H9 (cell line): ENCODE results near the gene PRAME. TPM values are rescaled to one million over a fixed set of nuclear protein-coding genes. Genes with fewer than 3 reads are reported as not detected.

ENCODE experiments used
- DNase-seq: peaks from one replicate; pipeline ENCODE4 v3.0.0-alpha.2; 2017
- H2AFZ ChIP-seq: one replicate; pipeline ENCODE4 v1.6.1; 2013; ENCODE audit warnings: mild to moderate bottlenecking, low read length, control low read depth, moderate library complexity
- H2AK5ac ChIP-seq: 2 replicates; pipeline ENCODE4 v1.6.1; 2013; ENCODE audit warnings: low read length, control low read depth, mixed read lengths; ENCODE audit not compliant: insufficient read length
- H2BK120ac ChIP-seq: one replicate; pipeline ENCODE4 v1.6.1; 2013; ENCODE audit warnings: low read depth, mild to moderate bottlenecking, low read length, control low read depth, inconsistent platforms; ENCODE audit not compliant: poor library complexity, severe bottlenecking
- H2BK12ac ChIP-seq: 2 replicates; pipeline ENCODE4 v1.6.1; 2013; ENCODE audit warnings: low read length, control low read depth, mixed read lengths, low read depth; ENCODE audit not compliant: insufficient read length
- H2BK15ac ChIP-seq: 2 replicates; pipeline ENCODE4 v1.6.1; 2013; ENCODE audit warnings: low read depth, low read length, control low read depth
- H2BK20ac ChIP-seq: one replicate; pipeline ENCODE4 v1.6.1; 2013; ENCODE audit warnings: low read depth, mild to moderate bottlenecking, low read length, control low read depth, inconsistent platforms; ENCODE audit not compliant: poor library complexity, severe bottlenecking
- H2BK5ac ChIP-seq: 2 replicates; pipeline ENCODE4 v1.6.1; 2013; ENCODE audit warnings: low read length, control low read depth, mixed read lengths; ENCODE audit not compliant: insufficient read length
- H3K14ac ChIP-seq: 2 replicates; pipeline ENCODE4 v1.6.1; 2013; ENCODE audit warnings: low read length, control low read depth; ENCODE audit not compliant: insufficient read depth
- H3K18ac ChIP-seq: 2 replicates; pipeline ENCODE4 v1.6.1; 2013; ENCODE audit warnings: low read depth, mild to moderate bottlenecking, mixed read lengths, low read length, control low read depth; ENCODE audit not compliant: insufficient read length
- H3K23ac ChIP-seq: 2 replicates; pipeline ENCODE4 v1.6.1; 2013; ENCODE audit warnings: low read length, control low read depth, mixed read lengths, low read depth; ENCODE audit not compliant: insufficient read length
- H3K23me2 ChIP-seq: 2 replicates; pipeline ENCODE4 v1.6.1; 2013; ENCODE audit warnings: low read depth, mild to moderate bottlenecking, mixed read lengths, low read length, control low read depth; ENCODE audit not compliant: insufficient read length, poor library complexity, severe bottlenecking
- H3K27ac ChIP-seq: 2 replicates; pipeline ENCODE4 v1.5.1; 2013; ENCODE audit warnings: low read length, control low read depth, mixed read lengths, low read depth; ENCODE audit not compliant: insufficient read length
- H3K27me3 ChIP-seq: 2 replicates; pipeline ENCODE4 v1.6.1; 2013; ENCODE audit warnings: low read length, control low read depth, inconsistent platforms; ENCODE audit not compliant: insufficient read depth
- H3K4ac ChIP-seq: 2 replicates; pipeline ENCODE4 v1.6.1; 2013; ENCODE audit warnings: low read depth, mild to moderate bottlenecking, control low read depth, inconsistent platforms, low read length, moderate library complexity
- H3K4me1 ChIP-seq: 2 replicates; pipeline ENCODE4 v1.6.1; 2013; ENCODE audit warnings: low read length, control low read depth, inconsistent platforms; ENCODE audit not compliant: insufficient read depth
- H3K4me2 ChIP-seq: 2 replicates; pipeline ENCODE4 v1.6.1; 2013; ENCODE audit warnings: low read length, control low read depth, mixed read lengths; ENCODE audit not compliant: insufficient read length, insufficient read depth
- H3K56ac ChIP-seq: 2 replicates; pipeline ENCODE4 v1.6.1; 2013; ENCODE audit warnings: low read depth, mild to moderate bottlenecking, mixed read lengths, low read length, control low read depth; ENCODE audit not compliant: insufficient read length
- H3K79me1 ChIP-seq: 2 replicates; pipeline ENCODE4 v1.6.1; 2013; ENCODE audit warnings: low read depth, mild to moderate bottlenecking, moderate library complexity, low read length, control low read depth, inconsistent platforms; ENCODE audit not compliant: insufficient read depth, poor library complexity, severe bottlenecking
- H3K79me2 ChIP-seq: 2 replicates; pipeline ENCODE4 v1.6.1; 2013; ENCODE audit warnings: low read length, control low read depth, inconsistent platforms; ENCODE audit not compliant: insufficient read depth
- H3K9ac ChIP-seq: 2 replicates; pipeline ENCODE4 v1.6.1; 2013; ENCODE audit warnings: low read length, control low read depth, mixed read lengths; ENCODE audit not compliant: insufficient read length; ENCODE audit errors: extremely low read depth
- H3K9me3 ChIP-seq: one replicate; pipeline ENCODE4 v1.6.1; 2013; ENCODE audit warnings: low read depth, low read length, inconsistent platforms; ENCODE audit not compliant: control insufficient read depth
- H3T11ph ChIP-seq: one replicate; pipeline ENCODE4 v1.6.1; 2013; ENCODE audit warnings: mild to moderate bottlenecking, low read length, control low read depth, inconsistent platforms
- H4K20me1 ChIP-seq: one replicate; pipeline ENCODE4 v1.6.1; 2013; ENCODE audit not compliant: control insufficient read depth, insufficient read length, insufficient read depth
- H4K5ac ChIP-seq: 2 replicates; pipeline ENCODE4 v1.6.1; 2013; ENCODE audit warnings: low read depth, mild to moderate bottlenecking, mixed read lengths, low read length, control low read depth; ENCODE audit not compliant: insufficient read length
- H4K8ac ChIP-seq: replicated peaks from 2 replicates; pipeline ENCODE4 v1.6.1; 2013; ENCODE audit warnings: low read length, control low read depth, mixed read lengths, low read depth; ENCODE audit not compliant: insufficient read length
- H4K91ac ChIP-seq: 2 replicates; pipeline ENCODE4 v1.6.1; 2013; ENCODE audit warnings: low read depth, mild to moderate bottlenecking, moderate library complexity, mixed read lengths, low read length, control low read depth; ENCODE audit not compliant: insufficient read length
- H3K27ac Mint-ChIP-seq, 3 experiments: 2 replicates in 2 of 3; 3 replicates in 1 of 3; pipeline ENCODE4 v1.8.0; 2020 to 2021; ENCODE audit warnings: mixed read lengths in 3 of 3, mild to moderate bottlenecking in 1 of 3, moderate library complexity in 1 of 3
- H3K27me3 Mint-ChIP-seq: 2 replicates; pipeline ENCODE4 v1.8.0; 2021; ENCODE audit warnings: low read depth, mild to moderate bottlenecking, moderate library complexity, mixed read lengths
- H3K36me3 Mint-ChIP-seq, 3 experiments: 2 replicates in 2 of 3; 3 replicates in 1 of 3; pipeline ENCODE4 v1.8.0; 2020 to 2021; ENCODE audit warnings: low read depth in 3 of 3, mixed read lengths in 3 of 3; ENCODE audit not compliant: insufficient read depth in 1 of 3
- H3K4me1 Mint-ChIP-seq, 2 experiments: 2 replicates each; pipeline ENCODE4 v1.8.0; 2020; ENCODE audit warnings: mixed read lengths in 2 of 2
- H3K4me3 Mint-ChIP-seq, 2 experiments: 2 replicates in 1 of 2; 3 replicates in 1 of 2; pipeline ENCODE4 v1.8.0; 2020 to 2021; ENCODE audit warnings: mild to moderate bottlenecking in 2 of 2, mixed read lengths in 2 of 2, moderate library complexity in 1 of 2
- H3K9me3 Mint-ChIP-seq, 2 experiments: 2 replicates in 1 of 2; 3 replicates in 1 of 2; pipeline ENCODE4 v1.8.0; 2020; ENCODE audit warnings: mild to moderate bottlenecking in 2 of 2, mixed read lengths in 2 of 2, moderate library complexity in 1 of 2
- WGBS: extraction: QIAGEN DNeasy Blood & Tissue Kit; methylation state at CpG from one replicate; pipeline ENCODE4 v1.1.7; 2013; ENCODE audit warnings: missing lambda C conversion rate, low lambda C conversion rate, mixed read lengths; ENCODE audit not compliant: insufficient read length; ENCODE audit errors: extremely low coverage; 5-methylcytosine and 5-hydroxymethylcytosine counted together
- total RNA-seq: library from RNA; stranded (reverse); gene quantifications from 2 replicates; pipeline ENCODE4 v1.2.1, GENCODE V29; 2021
- TF ChIP-seq, protein P1 (sequence below): fragments of 200-600 bp; sonication (generic); conservative IDR thresholded peaks from 3 replicates; pipeline ENCODE4 v1.8.0; 2021; ENCODE audit warnings: antibody characterized with exemption, mild to moderate bottlenecking

PRAME gene
- total RNA-seq, 1 experiment from 2014 or later = 0.31 TPM

DNA sequence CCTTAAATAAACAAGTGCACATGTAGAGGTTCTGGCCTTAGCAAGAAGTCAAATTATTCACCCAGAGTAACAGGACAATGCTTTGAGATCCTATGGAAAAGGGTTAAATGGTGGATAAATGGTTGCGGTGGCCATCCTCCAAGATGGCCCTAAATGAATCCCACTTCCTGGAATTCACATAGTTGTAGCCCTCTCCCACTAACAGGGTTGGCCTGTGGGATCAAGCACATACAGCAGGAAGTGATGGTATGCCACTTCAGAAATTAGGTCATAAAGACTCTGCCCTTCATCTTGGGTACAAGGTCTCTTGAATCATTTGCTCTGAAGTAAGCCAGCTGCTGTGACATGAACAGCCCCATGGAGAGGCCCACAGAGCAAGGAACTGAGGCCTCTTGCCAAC, 52.3 kb downstream of the PRAME start:
- peaks cover 9% of the 10 kb centered on the region for H3K79me1 ChIP-seq
- H2BK20ac ChIP-seq = no peak overlapping the region
- no peak overlapping the region for H3K23ac ChIP-seq
- no peak overlapping the region for H3K4me2 ChIP-seq
- H3K36me3 Mint-ChIP-seq = peaks cover 27 to 57% (median 48%) of the 10 kb centered on the region in 3 experiments
- H3K27ac Mint-ChIP-seq = no peak overlapping the region
- no peak overlapping the region for H3K9ac ChIP-seq
- no peak overlapping the region for H2BK5ac ChIP-seq
- no peak overlapping the region for H2AFZ ChIP-seq
- no peaks in the 10 kb centered on the region; the same call in 1 of the 2 replicates for H3K79me2 ChIP-seq
- peaks cover 18 to 22% of the 10 kb centered on the region in 2 experiments for H3K9me3 Mint-ChIP-seq
- no peaks in the 10 kb centered on the region; the same call in 1 of the 2 replicates for H3K27me3 ChIP-seq
- WGBS = no CpG with 5 or more reads among the region's 1 CpG
- TF ChIP-seq, protein P1, sequence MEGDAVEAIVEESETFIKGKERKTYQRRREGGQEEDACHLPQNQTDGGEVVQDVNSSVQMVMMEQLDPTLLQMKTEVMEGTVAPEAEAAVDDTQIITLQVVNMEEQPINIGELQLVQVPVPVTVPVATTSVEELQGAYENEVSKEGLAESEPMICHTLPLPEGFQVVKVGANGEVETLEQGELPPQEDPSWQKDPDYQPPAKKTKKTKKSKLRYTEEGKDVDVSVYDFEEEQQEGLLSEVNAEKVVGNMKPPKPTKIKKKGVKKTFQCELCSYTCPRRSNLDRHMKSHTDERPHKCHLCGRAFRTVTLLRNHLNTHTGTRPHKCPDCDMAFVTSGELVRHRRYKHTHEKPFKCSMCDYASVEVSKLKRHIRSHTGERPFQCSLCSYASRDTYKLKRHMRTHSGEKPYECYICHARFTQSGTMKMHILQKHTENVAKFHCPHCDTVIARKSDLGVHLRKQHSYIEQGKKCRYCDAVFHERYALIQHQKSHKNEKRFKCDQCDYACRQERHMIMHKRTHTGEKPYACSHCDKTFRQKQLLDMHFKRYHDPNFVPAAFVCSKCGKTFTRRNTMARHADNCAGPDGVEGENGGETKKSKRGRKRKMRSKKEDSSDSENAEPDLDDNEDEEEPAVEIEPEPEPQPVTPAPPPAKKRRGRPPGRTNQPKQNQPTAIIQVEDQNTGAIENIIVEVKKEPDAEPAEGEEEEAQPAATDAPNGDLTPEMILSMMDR = no peak
- H2BK12ac ChIP-seq = no peak overlapping the region
- H3K4me1 Mint-ChIP-seq = peaks cover 6 to 8% of the 10 kb centered on the region in 2 experiments
- no peak overlapping the region for H4K5ac ChIP-seq
- H3K18ac ChIP-seq = no peak overlapping the region
- H2AK5ac ChIP-seq = no peak overlapping the region
- no peak overlapping the region for H2BK120ac ChIP-seq
- no peak overlapping the region for H2BK15ac ChIP-seq
- peaks cover 5% of the 10 kb centered on the region for H3K23me2 ChIP-seq
- H4K91ac ChIP-seq = no peak overlapping the region
- no peaks in the 10 kb centered on the region for H3K9me3 ChIP-seq
- no peak overlapping the region for H3T11ph ChIP-seq
- peaks cover 51% of the 10 kb centered on the region for H3K27me3 Mint-ChIP-seq
- H3K4me1 ChIP-seq = no peaks in the 10 kb centered on the region; the same call in 1 of the 2 replicates
- no peak overlapping the region for H3K14ac ChIP-seq
- no peak overlapping the region for H3K4ac ChIP-seq
- H3K56ac ChIP-seq = no peak overlapping the region
- H4K8ac ChIP-seq = no peak overlapping the region
- no peaks in the 10 kb centered on the region for H4K20me1 ChIP-seq
- no peak overlapping the region for H3K27ac ChIP-seq
- H3K4me3 Mint-ChIP-seq = peak overlapping the region; percentile 87 to 89; a peak in 2 of 5 replicates
- DNase-seq = no peak
